Measurements from ENCODE around the gene PLA2G12A. TPM values are rescaled to one million over a fixed set of nuclear protein-coding genes. Genes with fewer than 3 reads are reported as not detected.

PLA2G12A gene
- total RNA-seq, 1 experiment from 2014 or later = 45.0 TPM

DNA sequence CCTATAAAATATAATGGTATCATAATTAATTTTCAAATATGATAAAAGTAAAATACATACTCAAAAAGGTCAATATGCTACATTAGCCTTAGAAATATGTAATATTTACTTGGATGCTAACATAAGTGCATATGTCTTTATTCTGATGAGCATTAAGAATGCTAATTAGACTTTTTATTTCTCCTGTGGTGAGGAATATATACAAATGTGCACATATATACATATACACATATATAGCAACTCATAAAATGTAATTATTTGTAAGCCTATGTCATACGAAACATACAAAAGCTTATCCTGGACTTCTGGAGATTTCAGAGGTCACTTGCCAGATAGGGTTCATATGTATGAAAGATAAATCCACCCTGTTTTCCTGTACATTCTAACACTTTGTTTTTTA lies 11.1 kb downstream of the PLA2G12A start:
- intact Hi-C loops (cut with micrococcal nuclease; ENCODE audit: unreplicated experiment) = no loop called here
- CTCF ChIA-PET = no interaction called here
- H3K9me3 Mint-ChIP-seq (ENCODE audit: low read depth, unreplicated experiment) = peaks cover 6% of the 10 kb centered on the region

DNA sequence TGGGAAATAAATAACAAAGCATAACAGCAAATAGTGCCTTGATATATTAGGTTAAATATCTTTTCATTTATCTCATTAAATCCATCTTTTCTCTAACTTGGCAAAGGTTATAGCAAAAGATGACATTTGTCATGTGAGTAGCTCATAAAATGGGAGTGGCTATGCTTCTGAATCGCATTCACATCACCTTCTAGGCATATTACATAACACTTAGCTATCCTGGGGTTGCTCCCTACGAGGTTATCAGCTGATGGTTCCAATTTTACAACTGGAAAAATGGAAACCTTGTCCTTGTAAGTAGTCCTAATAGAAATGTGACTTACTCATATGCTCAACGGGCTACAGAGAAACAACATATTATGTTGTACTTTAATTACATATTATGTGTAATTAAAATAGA lies 16.4 kb downstream of the PLA2G12A start:
- peaks cover 7% of the 10 kb centered on the region for H3K36me3 Mint-ChIP-seq (ENCODE audit: insufficient read depth, unreplicated experiment)
- intact Hi-C loops (cut with micrococcal nuclease; ENCODE audit: unreplicated experiment) = no loop called here
- CTCF ChIA-PET = no interaction called here
- TF ChIP-seq, protein P1, sequence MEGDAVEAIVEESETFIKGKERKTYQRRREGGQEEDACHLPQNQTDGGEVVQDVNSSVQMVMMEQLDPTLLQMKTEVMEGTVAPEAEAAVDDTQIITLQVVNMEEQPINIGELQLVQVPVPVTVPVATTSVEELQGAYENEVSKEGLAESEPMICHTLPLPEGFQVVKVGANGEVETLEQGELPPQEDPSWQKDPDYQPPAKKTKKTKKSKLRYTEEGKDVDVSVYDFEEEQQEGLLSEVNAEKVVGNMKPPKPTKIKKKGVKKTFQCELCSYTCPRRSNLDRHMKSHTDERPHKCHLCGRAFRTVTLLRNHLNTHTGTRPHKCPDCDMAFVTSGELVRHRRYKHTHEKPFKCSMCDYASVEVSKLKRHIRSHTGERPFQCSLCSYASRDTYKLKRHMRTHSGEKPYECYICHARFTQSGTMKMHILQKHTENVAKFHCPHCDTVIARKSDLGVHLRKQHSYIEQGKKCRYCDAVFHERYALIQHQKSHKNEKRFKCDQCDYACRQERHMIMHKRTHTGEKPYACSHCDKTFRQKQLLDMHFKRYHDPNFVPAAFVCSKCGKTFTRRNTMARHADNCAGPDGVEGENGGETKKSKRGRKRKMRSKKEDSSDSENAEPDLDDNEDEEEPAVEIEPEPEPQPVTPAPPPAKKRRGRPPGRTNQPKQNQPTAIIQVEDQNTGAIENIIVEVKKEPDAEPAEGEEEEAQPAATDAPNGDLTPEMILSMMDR (IDR thresholded peaks at IDR 0.05; ENCODE audit: unreplicated experiment) = no peak
- DNase-seq = no peak
- no peaks in the 10 kb centered on the region for H3K27me3 Mint-ChIP-seq (ENCODE audit: unreplicated experiment)
- no peak overlapping the region for H3K27ac Mint-ChIP-seq (ENCODE audit: unreplicated experiment)
- no peaks in the 10 kb centered on the region for H3K9me3 Mint-ChIP-seq (ENCODE audit: low read depth, unreplicated experiment)
- no peak overlapping the region for H3K4me3 Mint-ChIP-seq (ENCODE audit: low read depth, unreplicated experiment)
- no TSS peak for BruUV-seq (replicated peaks)
- no peaks in the 10 kb centered on the region for H3K4me1 Mint-ChIP-seq (ENCODE audit: low read depth, unreplicated experiment)

More for the DNA sequence above, 11.1 kb downstream of the PLA2G12A start:
- no peaks in the 10 kb centered on the region for H3K36me3 Mint-ChIP-seq (ENCODE audit: insufficient read depth, unreplicated experiment)
- peaks cover 11% of the 10 kb centered on the region for H3K4me1 Mint-ChIP-seq (ENCODE audit: low read depth, unreplicated experiment)
- H3K4me3 Mint-ChIP-seq (ENCODE audit: low read depth, unreplicated experiment) = no peak overlapping the region
- TF ChIP-seq, protein P1 (IDR thresholded peaks at IDR 0.05; ENCODE audit: unreplicated experiment) = no peak
- H3K27me3 Mint-ChIP-seq (ENCODE audit: unreplicated experiment) = no peaks in the 10 kb centered on the region
- H3K27ac Mint-ChIP-seq (ENCODE audit: unreplicated experiment) = no peak overlapping the region
- BruUV-seq (replicated peaks) = no TSS peak
- no peak for DNase-seq

DNA sequence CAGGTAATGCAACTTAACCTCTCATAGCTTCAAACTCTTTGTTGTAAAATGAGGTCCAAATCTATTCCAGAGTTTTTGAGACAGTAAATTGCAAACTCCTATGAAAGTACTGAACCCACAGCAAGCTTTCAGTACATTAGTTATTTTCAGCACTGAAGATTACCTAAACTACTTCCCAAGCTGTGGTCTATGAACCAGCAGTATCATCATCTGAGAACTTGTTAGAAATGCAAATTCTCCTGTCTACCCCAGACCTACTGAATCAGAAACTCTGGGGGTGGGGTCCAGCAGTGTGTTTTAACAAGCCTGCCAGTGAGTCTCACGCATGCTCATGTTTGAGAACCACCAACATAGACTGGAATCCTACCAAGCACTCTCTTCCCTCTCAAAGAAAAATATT lies 20.9 kb downstream of the PLA2G12A start:
- DNase-seq = no peak
- H3K27me3 Mint-ChIP-seq (ENCODE audit: unreplicated experiment) = no peaks in the 10 kb centered on the region
- TF ChIP-seq, protein P1 (IDR thresholded peaks at IDR 0.05; ENCODE audit: unreplicated experiment) = no peak
- no peaks in the 10 kb centered on the region for H3K9me3 Mint-ChIP-seq (ENCODE audit: low read depth, unreplicated experiment)
- H3K4me3 Mint-ChIP-seq (ENCODE audit: low read depth, unreplicated experiment) = no peak overlapping the region
- intact Hi-C loops (cut with micrococcal nuclease; ENCODE audit: unreplicated experiment) = loop anchor here (10.0 kb wide), 1 partner anchor 266 kb away; no protein-coding TSS in a partner anchor
- BruUV-seq (replicated peaks) = no TSS peak
- H3K36me3 Mint-ChIP-seq (ENCODE audit: insufficient read depth, unreplicated experiment) = peaks cover 9% of the 10 kb centered on the region
- CTCF ChIA-PET = no interaction called here
- H3K4me1 Mint-ChIP-seq (ENCODE audit: low read depth, unreplicated experiment) = peaks cover 2% of the 10 kb centered on the region
- no peak overlapping the region for H3K27ac Mint-ChIP-seq (ENCODE audit: unreplicated experiment)

DNA sequence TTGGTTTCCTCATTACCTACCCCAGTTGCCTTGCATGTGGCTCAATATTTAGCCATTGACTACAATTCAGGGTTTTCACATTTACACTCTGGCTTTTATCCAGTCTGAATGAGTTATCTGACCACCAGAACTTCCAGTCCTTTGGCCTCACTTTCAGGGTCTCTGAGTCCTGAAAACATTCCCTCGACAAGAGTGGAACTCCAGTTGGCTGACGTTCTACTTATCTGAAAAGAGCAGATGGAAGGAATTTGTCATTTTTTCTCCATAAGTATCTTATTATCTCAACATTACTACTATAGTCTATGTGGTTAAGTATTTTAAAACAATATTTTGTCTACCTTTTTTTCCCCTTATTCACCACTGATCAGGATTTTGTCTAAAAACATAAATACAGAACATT lies 21.4 kb downstream of the PLA2G12A start:
- Mint-ChIP-seq H3K9me3 (ENCODE audit: low read depth, unreplicated experiment) (no peaks in the 10 kb centered on the region), H3K4me3 (ENCODE audit: low read depth, unreplicated experiment) (no peak overlapping the region), H3K36me3 (ENCODE audit: insufficient read depth, unreplicated experiment) (peaks cover 14% of the 10 kb centered on the region), H3K27me3 (ENCODE audit: unreplicated experiment) (no peaks in the 10 kb centered on the region), H3K27ac (ENCODE audit: unreplicated experiment) (no peak overlapping the region), H3K4me1 (ENCODE audit: low read depth, unreplicated experiment) (peaks cover 6% of the 10 kb centered on the region)
- TF ChIP-seq, protein P1 (IDR thresholded peaks at IDR 0.05; ENCODE audit: unreplicated experiment) = no peak
- DNase-seq = no peak
- CTCF ChIA-PET = no interaction called here
- no TSS peak for BruUV-seq (replicated peaks)
- intact Hi-C loops (cut with micrococcal nuclease; ENCODE audit: unreplicated experiment) = loop anchor here (10.0 kb wide), 1 partner anchor 266 kb away; no protein-coding TSS in a partner anchor

Measured in Calu3 (cell line).